Mesodermal cell (in vitro differentiated cells): ENCODE measurements around the gene ZNF625.

Experiments
- H3K27ac ChIP-seq: 2 replicates; pipeline ENCODE4 v1.7.0; 2013; ENCODE audit warnings: mild to moderate bottlenecking, low read depth, low read length, moderate library complexity; ENCODE audit not compliant: severe bottlenecking
- H3K36me3 ChIP-seq: 2 replicates; pipeline ENCODE4 v1.7.1; 2013; ENCODE audit warnings: mild to moderate bottlenecking, low read length, moderate library complexity; ENCODE audit not compliant: control insufficient read depth, insufficient read depth
- H3K4me1 ChIP-seq: one replicate; pipeline ENCODE4 v1.7.1; 2013; ENCODE audit warnings: mild to moderate bottlenecking, low read length; ENCODE audit not compliant: insufficient read depth, control insufficient read depth, poor library complexity, severe bottlenecking
- H3K4me3 ChIP-seq: 2 replicates; pipeline ENCODE4 v1.7.0; 2013; ENCODE audit warnings: low read length, control low read depth, mild to moderate bottlenecking; ENCODE audit not compliant: insufficient read depth, poor library complexity, severe bottlenecking; ENCODE audit errors: extremely low read depth
- H3K9me3 ChIP-seq: 2 replicates; pipeline ENCODE4 v1.7.1; 2013; ENCODE audit warnings: mild to moderate bottlenecking, low read length, moderate library complexity; ENCODE audit not compliant: control insufficient read depth
- WGBS, 2 experiments: methylation state at CpG; one replicate each; pipeline ENCODE4 v1.1.5; 2013; ENCODE audit warnings: missing lambda C conversion rate in 2 of 2; ENCODE audit not compliant: insufficient coverage in 2 of 2; 5-methylcytosine and 5-hydroxymethylcytosine counted together

ZNF625 gene

GRCh38 chr19:12095111-12095790 lies 61.3 kb downstream of the ZNF625 start:
- Histone ChIP-seq H3K4me3 (no peak overlapping the region), H3K4me1 (no peaks in the 10 kb centered on the region), H3K9me3 (peaks cover 29% of the 10 kb centered on the region), H3K36me3 (peaks cover 45% of the 10 kb centered on the region), H3K27ac (no peak overlapping the region)
- 100% methylated on average over 1 of the region's 4 CpGs; no CpG with 5 or more reads in 1 of the 2 experiments for WGBS, 2 experiments
